Amygdala (tissue), 56 donors: Measurements from ENCODE around the gene ZDHHC11B.
A peak's percentile ranks its signal among the peaks of the same experiment; 100 is the strongest.
"Not testable (repeated sequence)": the region's sequence is repeated elsewhere in the genome, so short reads cannot be mapped to it uniquely, and the experiment has no call there.

Source experiments
- DNase-seq, 56 donors: peaks; one replicate each; lab custom pipeline; 2025; lab: John Stamatoyannopoulos, UW

ZDHHC11B gene

DNA sequence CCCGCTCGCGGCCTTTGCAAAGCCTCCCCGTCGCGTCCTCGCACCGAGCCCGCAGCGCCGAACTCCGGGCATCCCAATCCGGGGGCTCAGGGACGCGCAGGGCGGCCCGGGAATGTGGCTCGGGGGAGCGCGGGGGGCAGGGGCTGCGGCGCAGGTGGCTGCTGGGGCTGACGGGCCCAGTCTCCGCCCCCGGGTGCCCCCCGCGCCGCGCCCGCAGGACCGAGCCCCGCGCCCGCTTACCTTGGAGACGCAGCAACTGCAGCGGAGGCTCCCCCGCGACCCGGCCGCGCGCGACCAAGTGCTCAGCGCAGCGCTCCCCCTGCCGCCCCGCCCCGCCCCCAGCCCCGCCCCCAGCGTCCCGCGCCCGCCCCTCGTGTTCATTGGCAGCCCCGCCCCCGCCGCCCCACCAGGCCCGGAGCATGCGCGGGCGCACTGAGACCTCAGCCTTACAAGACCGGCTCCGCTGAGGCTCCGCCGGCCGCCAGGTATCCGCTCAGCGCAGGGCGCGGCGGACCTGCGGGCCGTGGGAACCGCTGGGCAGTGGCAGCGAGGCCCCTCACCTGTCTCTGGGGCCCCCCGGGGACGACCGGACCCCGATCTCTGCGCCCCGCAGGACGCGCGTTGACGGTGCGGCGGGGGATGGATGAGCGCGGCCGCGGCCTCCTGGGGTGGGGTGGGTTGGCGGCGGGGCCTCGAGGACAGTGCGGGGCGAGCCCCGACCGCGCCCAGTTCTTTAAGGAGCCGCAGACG lies at the start of gene ZDHHC11B:
Gene ZDHHC11B (minus strand): TSS at position 302 of the 750 bp plus-strand sequence. CDS start 17,810 bp downstream, outside the sequence.
- peak in 54 of 56 donors; percentile 28 to 99 (median 79) for DNase-seq

- DNase-seq = not testable (repeated sequence)
These were observed 49.5 kb upstream of the ZDHHC11B start for GRCh38 chr5:834013-834412.

DNA sequence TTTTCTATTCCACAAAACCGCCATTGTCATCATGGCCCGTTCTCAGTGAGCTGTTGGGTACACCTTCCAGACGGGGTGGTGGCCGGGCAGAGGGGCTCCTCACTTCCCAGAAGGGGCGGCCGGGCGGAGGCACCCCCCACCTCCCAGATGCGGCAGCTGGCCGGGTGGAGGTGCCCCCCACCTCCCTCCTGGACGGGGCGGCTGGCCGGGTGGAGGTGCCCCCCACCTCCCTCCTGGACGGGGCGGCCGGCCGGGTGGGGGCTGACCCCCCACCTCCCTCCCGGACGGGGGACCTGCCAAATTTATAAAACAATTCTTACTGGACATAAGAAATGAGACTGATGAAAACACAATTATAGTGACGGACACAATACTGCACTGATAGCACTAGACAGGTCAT lies 43.7 kb upstream of the ZDHHC11B start:
- not testable (repeated sequence) for DNase-seq

DNA sequence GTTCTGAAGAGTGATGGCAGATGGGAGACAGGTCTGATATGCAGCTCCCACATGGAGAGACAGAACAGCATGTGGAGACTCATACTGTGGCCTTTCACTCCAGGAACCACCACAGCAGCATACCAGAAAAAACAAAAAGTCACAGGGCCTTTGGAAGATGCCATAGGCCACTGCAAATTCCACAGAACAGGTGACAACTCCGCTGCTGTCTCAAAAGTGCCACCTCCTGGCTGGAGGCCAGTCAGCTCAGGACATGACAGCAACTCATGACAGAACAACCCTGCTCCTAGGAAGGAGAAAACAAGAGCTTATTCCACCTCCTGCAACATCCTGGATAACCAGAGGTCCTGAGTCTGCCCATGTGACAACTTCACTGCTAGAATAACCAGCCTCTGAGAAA lies 41.0 kb upstream of the ZDHHC11B start:
- not testable (repeated sequence) for DNase-seq

- no peak for DNase-seq
These were observed 37.0 kb upstream of the ZDHHC11B start for GRCh38 chr5:821504-821903.

DNA sequence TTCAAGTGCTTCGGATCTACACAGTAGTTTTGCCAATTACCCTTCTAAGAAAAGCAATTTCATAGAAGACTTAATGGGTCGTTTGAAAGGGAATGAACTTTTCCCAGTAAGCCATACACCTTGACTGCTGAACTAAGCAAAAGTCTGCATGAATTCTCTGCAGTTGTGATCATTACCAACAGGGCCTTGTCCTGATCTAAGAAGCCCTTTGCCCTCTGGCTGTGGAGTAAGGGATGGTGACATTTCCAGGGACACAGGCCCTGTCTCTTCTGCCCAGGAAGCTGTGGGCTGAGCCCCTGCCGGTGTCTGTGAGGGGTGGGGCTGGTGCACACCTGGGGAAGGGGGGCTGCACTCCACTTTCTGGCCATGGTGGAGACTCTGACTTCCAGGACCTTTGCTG lies 35.7 kb upstream of the ZDHHC11B start:
- DNase-seq = no peak

GRCh38 chr5:819078-819477 lies 34.5 kb upstream of the ZDHHC11B start:
- DNase-seq = no peak

DNA sequence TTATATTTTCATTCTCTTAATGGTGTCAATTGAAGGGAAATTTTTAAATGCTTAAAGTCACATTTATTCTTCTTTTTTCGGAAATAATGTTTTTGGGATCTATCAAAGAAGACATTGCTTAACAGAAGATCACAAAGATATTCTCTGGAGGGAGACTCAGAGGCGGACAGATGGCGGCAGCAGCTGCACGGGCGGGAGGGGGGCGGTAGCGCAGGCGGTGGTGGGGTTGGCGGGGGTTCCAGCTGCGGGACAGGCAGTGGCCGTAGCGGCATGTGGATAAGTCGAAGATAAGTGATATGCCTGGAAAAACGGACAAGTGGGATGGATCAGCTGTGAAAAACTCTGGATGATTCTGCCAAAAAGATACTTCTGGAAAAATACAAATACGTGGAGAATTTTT lies 31.6 kb upstream of the ZDHHC11B start:
- no peak for DNase-seq

GRCh38 chr5:815449-815848 lies 30.9 kb upstream of the ZDHHC11B start:
- no peak for DNase-seq

- not testable (repeated sequence) for DNase-seq
These were observed 29.0 kb upstream of the ZDHHC11B start for GRCh38 chr5:813575-813974.

GRCh38 chr5:811384-811783 lies 26.9 kb upstream of the ZDHHC11B start:
- not testable (repeated sequence) for DNase-seq

- not testable (repeated sequence) for DNase-seq
These were observed 23.4 kb upstream of the ZDHHC11B start for GRCh38 chr5:807719-808514.

DNA sequence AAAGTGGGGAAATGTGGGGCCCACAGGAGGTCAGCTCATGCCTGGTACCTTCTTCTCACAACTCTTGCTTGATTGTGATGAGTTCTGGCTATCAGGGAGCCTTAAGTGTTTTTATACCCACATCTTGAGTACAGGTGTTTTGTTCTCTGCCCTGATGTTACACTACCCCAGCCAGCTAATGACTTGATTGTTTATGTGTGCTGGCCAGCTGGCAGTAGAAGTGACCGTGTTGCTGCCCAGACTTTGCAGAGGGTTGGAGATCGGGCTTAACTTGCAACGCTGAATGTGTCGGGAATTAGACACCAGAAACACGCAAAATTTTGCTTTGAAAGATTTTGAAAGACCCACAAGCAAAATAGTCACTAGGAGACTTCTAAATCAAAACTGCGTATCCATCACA lies 16.9 kb upstream of the ZDHHC11B start:
- DNase-seq = no peak

DNA sequence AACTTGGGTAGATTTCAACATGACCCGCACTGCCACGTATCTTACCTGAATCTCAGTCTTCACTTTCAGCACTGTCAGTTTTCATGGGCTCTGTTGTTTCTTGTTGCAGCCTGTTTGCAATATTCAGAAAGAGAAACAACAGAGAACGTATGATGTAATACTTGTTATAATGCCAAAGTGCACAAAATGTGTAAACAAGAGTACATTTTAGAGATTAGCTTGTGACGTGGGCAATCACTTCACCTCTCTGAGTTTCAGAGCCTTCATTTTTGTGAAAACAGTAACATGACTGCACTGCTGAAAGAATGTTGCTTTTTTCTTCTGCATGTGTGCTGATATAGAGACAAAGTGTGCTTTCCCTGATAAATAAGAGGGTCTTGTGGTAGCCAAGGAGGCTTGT lies 16.5 kb upstream of the ZDHHC11B start:
- not testable (repeated sequence) for DNase-seq

- not testable (repeated sequence) for DNase-seq
These were observed 14.1 kb upstream of the ZDHHC11B start for GRCh38 chr5:798505-799138.

- not testable (repeated sequence) for DNase-seq
These were observed 13.5 kb upstream of the ZDHHC11B start for GRCh38 chr5:797986-798385.

DNA sequence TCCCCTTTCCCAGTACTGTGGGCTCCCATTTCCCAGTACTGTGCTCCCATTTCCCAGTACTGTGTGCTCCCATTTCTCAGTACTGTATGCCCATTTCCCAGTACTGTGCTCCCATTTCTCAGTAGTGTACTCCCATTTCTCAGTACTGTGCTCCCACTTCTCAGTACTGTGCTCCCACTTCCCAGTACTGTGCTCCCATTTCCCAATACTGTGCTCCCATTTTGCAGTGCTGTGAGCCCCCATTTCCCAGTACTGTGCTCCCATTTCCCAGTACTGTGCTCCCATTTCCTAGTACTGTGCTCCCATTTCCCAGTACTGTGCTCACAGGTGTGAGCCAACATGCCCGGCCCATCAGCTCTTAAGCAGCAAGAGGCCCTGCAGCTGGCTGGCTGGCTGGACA lies 11.3 kb upstream of the ZDHHC11B start:
- not testable (repeated sequence) for DNase-seq

- DNase-seq = not testable (repeated sequence)
These were observed 10.4 kb upstream of the ZDHHC11B start for GRCh38 chr5:794948-795347.

- DNase-seq = not testable (repeated sequence)
These were observed 4.2 kb upstream of the ZDHHC11B start for GRCh38 chr5:788703-789102.

- DNase-seq = not testable (repeated sequence)
These were observed 3.3 kb upstream of the ZDHHC11B start for GRCh38 chr5:787857-788233.

DNA sequence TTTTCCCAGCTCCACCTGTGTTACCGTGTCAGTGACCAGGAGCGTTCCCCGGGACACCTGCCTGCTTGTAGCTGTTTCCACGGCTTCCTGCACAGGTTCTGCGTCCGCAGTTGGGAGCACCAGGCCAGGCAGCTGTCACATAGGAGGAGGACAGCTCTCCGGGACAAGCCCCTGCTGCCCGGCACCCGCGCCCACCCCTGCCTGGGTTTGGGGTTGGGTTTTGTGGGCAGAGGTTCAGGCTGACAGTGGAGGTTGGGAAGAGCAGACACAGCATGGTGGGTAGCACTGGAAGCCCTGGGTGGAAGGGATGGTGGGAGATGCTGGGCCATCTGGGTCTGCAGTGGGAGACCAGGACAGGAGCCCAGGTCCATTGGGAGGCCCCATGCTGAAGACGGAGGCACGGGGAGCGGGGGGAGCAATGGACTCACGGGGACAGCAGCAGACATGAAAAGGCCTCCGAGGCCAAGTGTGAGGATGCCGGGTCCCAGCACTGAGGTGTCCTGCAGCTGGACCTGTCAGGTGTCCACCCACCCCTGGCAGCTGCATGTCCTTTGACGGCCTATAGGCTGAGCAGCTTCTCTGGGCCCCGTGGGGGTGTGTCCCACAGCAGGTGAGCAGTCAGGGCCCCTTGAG lies 2.8 kb upstream of the ZDHHC11B start:
- DNase-seq = not testable (repeated sequence)
